GM12865 (cell line): ENCODE data around the gene ATIC.

Source experiments
- DNase-seq: peaks from one replicate; pipeline ENCODE4 v3.0.0; 2010; ENCODE audit warnings: low read depth
- H3K4me3 ChIP-seq: 2 replicates; pipeline ENCODE4 v1.5.1; 2011; ENCODE audit warnings: mild to moderate bottlenecking, low read depth, low read length, control low read depth
- TF ChIP-seq, protein P1 (sequence below): IDR thresholded peaks from 2 replicates; pipeline ENCODE4 v1.5.1; 2011; ENCODE audit warnings: low read length, control low read depth, low read depth, inconsistent platforms; ENCODE audit not compliant: insufficient read depth; ENCODE audit errors: missing control alignments

ATIC gene

GRCh38 chr2:215369181-215369760 is 57.4 kb downstream of the ATIC start:
- H3K4me3 ChIP-seq: no peak overlapping the region
- DNase-seq: no peak
- TF ChIP-seq, protein P1, sequence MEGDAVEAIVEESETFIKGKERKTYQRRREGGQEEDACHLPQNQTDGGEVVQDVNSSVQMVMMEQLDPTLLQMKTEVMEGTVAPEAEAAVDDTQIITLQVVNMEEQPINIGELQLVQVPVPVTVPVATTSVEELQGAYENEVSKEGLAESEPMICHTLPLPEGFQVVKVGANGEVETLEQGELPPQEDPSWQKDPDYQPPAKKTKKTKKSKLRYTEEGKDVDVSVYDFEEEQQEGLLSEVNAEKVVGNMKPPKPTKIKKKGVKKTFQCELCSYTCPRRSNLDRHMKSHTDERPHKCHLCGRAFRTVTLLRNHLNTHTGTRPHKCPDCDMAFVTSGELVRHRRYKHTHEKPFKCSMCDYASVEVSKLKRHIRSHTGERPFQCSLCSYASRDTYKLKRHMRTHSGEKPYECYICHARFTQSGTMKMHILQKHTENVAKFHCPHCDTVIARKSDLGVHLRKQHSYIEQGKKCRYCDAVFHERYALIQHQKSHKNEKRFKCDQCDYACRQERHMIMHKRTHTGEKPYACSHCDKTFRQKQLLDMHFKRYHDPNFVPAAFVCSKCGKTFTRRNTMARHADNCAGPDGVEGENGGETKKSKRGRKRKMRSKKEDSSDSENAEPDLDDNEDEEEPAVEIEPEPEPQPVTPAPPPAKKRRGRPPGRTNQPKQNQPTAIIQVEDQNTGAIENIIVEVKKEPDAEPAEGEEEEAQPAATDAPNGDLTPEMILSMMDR: no peak

- TF ChIP-seq, protein P1: no peak
- no peak overlapping the region for H3K4me3 ChIP-seq
- no peak for DNase-seq
Observed at GRCh38 chr2:215370112-215370965, 58.5 kb downstream of the ATIC start.

DNA sequence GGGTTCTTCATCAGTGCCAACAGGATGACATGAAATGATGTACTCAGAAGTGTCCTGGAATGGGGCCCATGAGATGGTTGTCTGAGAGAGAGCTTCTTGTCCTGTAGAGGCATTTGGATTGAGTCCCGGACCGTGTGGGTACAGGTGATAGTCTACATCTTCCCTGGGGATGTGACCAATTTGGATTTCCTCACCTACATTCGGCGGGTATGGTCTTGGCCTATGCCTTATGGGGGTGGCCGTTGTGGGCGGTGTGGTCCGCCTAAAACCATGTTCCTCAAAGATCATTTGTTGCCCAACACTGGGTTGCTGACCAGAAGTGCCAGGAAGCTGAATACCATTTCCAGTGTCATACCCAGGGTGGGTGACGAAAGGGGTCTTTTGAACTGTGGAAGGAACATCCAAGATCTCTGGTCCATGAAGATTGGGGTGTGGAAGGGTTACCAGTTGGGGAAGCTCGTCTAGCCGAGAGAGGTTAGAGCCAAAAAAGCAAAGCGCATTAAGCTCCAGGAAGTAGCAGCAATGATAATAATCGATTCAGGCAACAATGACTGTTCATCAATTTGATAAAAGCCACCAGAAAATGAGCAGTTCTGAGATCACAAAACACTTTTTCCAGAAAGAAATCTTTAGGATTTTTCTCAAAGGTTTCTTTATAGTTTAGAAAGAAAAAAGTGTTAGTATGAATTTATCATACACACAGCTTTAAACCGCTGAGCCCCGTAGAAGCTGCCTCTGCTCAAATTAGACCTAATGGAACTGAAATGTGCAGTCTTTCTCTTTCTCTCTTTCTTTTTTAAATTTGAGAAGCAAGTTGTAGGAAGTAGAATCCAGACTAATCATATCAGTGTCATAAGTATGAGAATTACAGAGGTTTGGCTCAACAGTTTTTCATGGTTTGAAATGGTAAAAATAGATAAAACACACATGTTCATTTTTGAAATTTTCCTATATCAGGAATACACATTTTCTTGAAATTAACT is 60.3 kb downstream of the ATIC start:
- no peak for DNase-seq
- TF ChIP-seq, protein P1: no peak
- H3K4me3 ChIP-seq: no peak overlapping the region

DNA sequence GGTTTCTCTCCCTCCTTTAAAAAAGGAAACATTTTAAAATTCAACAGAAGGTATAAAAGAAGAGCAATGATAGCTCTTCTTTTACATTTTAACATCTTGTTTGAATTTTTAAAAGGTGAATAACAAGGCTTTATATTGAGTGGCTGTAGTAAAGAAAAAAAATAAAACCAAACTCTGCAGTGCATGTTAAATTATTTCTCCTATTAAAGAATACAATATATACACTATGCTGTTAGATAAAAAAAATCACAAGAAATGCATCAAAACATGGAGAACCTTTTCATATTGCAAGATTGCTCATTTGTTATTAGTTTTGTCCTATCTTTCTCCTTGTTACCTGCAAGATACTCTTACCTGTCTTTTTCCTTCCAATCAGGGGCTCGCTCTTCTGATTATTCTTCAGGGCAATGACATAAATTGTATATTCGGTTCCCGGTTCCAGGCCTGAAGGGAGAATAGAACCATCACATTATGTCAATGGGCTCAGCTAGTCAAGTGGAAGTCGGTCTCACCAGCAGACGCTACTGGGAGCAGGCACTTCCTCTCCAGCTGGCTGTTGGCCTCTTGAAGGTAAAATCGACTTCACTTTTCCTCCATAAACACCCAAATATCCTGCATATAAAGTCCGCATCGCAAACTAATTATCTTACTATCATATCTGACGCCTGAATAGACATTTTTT is 61.2 kb downstream of the ATIC start:
- H3K4me3 ChIP-seq: no peak overlapping the region
- TF ChIP-seq, protein P1: no peak
- DNase-seq: no peak

DNA sequence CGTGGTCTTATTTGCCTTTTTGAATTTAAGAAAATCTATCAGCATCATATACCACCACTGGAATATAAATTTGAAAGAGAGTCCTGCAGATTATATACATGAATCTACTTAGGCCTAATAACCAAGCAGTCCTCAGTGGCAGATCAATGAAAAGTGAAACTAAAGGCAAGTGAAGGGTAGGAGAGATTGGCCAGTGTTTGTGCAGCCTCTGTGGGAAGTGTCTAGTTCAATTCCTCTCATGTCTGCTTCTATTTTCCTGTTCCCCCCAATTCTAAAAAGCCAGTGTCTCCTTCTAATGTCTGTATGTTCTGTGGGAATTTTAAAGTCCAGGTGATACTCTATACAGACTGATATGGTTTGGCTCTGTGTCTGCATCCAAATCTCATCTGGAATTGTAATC is 62.1 kb downstream of the ATIC start:
- TF ChIP-seq, protein P1: no peak
- no peak for DNase-seq
- H3K4me3 ChIP-seq: no peak overlapping the region
